K562 (cell line): ENCODE results near the gene FMO1. TPM values are rescaled to one million over a fixed set of nuclear protein-coding genes. Genes with fewer than 3 reads are reported as not detected.

ENCODE experiments used
- ATAC-seq: fragments of 200-7000 bp; cut with Tn5 transposase; 3 replicates; pipeline ENCODE4 v1.9.1; 2020; ENCODE audit warnings: moderate library complexity
- BruUV-seq: library from RNA; stranded (reverse); fragments of 400-500 nt; replicated peaks from 2 replicates; lab custom pipeline; 2021; lab: Mats Ljungman, UMichigan
- CTCF ChIA-PET: fragments of 300-600 bp; formaldehyde crosslinking; extraction: SDS; loops from one replicate; lab custom pipeline; 2021; ENCODE audit warnings: low intra/inter-chr PET ratio; lab: Yijun Ruan, JAX
- POLR2A ChIA-PET: fragments of 300-600, 350-650 bp; sonication (Branson Sonifier 250); formaldehyde crosslinking; extraction: SDS; loops from one replicate; lab custom pipeline; 2021; ENCODE audit warnings: antibody characterized with exemption, inconsistent platforms; lab: Yijun Ruan, JAX
- DNase-seq, 4 experiments: peaks; one replicate each; pipeline versions ENCODE4 v3.0.0 to v3.0.0-alpha.2; 2011 to 2018; ENCODE audit warnings: low spot score in 3 of 4, mixed read lengths in 3 of 4; ENCODE audit errors: extremely low read depth in 1 of 4
- FAIRE-seq: peaks from 2 replicates; lab custom pipeline; 2011; peaks lifted over from hg19 to GRCh38; lab: Jason Lieb, UNC
- H2AFZ ChIP-seq: 2 replicates; pipeline ENCODE4 v1.6.0; 2011; ENCODE audit warnings: low read depth, low read length, control low read depth, inconsistent platforms
- H3K27ac ChIP-seq: fragments of 200-600 bp; 3 replicates; pipeline ENCODE4 v1.8.0; 2011; ENCODE audit warnings: low read depth, mild to moderate bottlenecking, control low read depth, inconsistent platforms, low read length, moderate library complexity, mixed read lengths; ENCODE audit errors: extremely low read depth
- H3K27me3 ChIP-seq, 2 experiments: fragments of 300-600 bp in 1 of 2; 2 replicates in 1 of 2; 3 replicates in 1 of 2; pipeline versions ENCODE4 v1.6.0 to v1.8.0; 2011; ENCODE audit warnings: inconsistent platforms in 2 of 2, low read length in 2 of 2, mild to moderate bottlenecking in 1 of 2, mixed read lengths in 1 of 2, moderate library complexity in 1 of 2; ENCODE audit not compliant: control insufficient read depth in 2 of 2, insufficient read depth in 2 of 2
- H3K36me3 ChIP-seq: fragments of 300-600 bp; 3 replicates; pipeline ENCODE4 v1.8.0; 2011; ENCODE audit warnings: mild to moderate bottlenecking, low read length, inconsistent platforms; ENCODE audit not compliant: control insufficient read depth, insufficient read depth
- H3K4me1 ChIP-seq, 2 experiments: fragments of 200-600 bp in 1 of 2; replicated peaks in 1 of 2; 2 replicates in 1 of 2; 3 replicates in 1 of 2; pipeline versions ENCODE4 v1.5.1 to v1.8.0; 2011; ENCODE audit warnings: inconsistent platforms in 2 of 2, low read length in 2 of 2, mild to moderate bottlenecking in 1 of 2, mixed read lengths in 1 of 2, moderate library complexity in 1 of 2; ENCODE audit not compliant: control insufficient read depth in 2 of 2, insufficient read depth in 2 of 2
- H3K4me2 ChIP-seq: 2 replicates; pipeline ENCODE4 v1.6.1; 2011; ENCODE audit warnings: low read length, control low read depth, inconsistent platforms, mixed read lengths; ENCODE audit not compliant: insufficient read depth
- H3K4me3 ChIP-seq: fragments of 200-600 bp; sonication (generic), shearing (Covaris generic); 2 replicates; pipeline ENCODE4 v1.5.1; 2016; ENCODE audit warnings: control low read depth, inconsistent platforms
- H3K79me2 ChIP-seq: fragments of 200-600 bp; 3 replicates; pipeline ENCODE4 v1.8.0; 2011; ENCODE audit warnings: low read length, inconsistent platforms; ENCODE audit not compliant: control insufficient read depth, insufficient read depth
- H3K9ac ChIP-seq, 2 experiments: 2 replicates each; pipeline versions ENCODE4 v1.6.0 to v1.6.1; 2011; ENCODE audit warnings: low read depth in 2 of 2, low read length in 2 of 2, control low read depth in 1 of 2, inconsistent platforms in 1 of 2, mild to moderate bottlenecking in 1 of 2, mixed read lengths in 1 of 2; ENCODE audit not compliant: insufficient read depth in 1 of 2
- H3K9me1 ChIP-seq: one replicate; pipeline ENCODE4 v1.6.0; 2011; ENCODE audit warnings: inconsistent platforms, mild to moderate bottlenecking, low read length, moderate library complexity; ENCODE audit not compliant: control insufficient read depth, insufficient read depth
- H3K9me3 ChIP-seq: replicated peaks from 2 replicates; pipeline ENCODE4 v1.5.1; 2011; ENCODE audit warnings: low read depth, low read length, inconsistent platforms; ENCODE audit not compliant: control insufficient read depth, insufficient read depth
- H4K20me1 ChIP-seq: replicated peaks from 2 replicates; pipeline ENCODE4 v1.6.1; 2011; ENCODE audit warnings: low read length, inconsistent platforms, mixed read lengths; ENCODE audit not compliant: control insufficient read depth, insufficient read depth
- ATF7 ChIP-seq: fragments of 450-650 bp; IDR thresholded peaks from 2 replicates; pipeline ENCODE4 v1.7.1; 2014; ENCODE audit warnings: mild to moderate bottlenecking, moderate library complexity
- CTCFL ChIP-seq: IDR thresholded peaks from 2 replicates; pipeline ENCODE4 v1.6.1; 2011; ENCODE audit warnings: borderline replicate concordance, low read depth, mild to moderate bottlenecking, moderate library complexity, low read length; ENCODE audit not compliant: insufficient read depth, poor library complexity, severe bottlenecking
- E2F6 ChIP-seq, 2 experiments: IDR thresholded peaks; 2 replicates each; pipeline ENCODE4 v1.6.1; 2011; ENCODE audit warnings: borderline replicate concordance in 1 of 2, control low read depth in 1 of 2, low read depth in 1 of 2, low read length in 1 of 2, mild to moderate bottlenecking in 1 of 2, mixed read lengths in 1 of 2, moderate library complexity in 1 of 2; ENCODE audit not compliant: insufficient read depth in 1 of 2, insufficient read length in 1 of 2, poor library complexity in 1 of 2, severe bottlenecking in 1 of 2; ENCODE audit errors: extremely low read depth in 1 of 2
- GABPA ChIP-seq: fragments of 200-800 bp; sonication (Bioruptor generic); conservative IDR thresholded peaks from 2 replicates; pipeline ENCODE4 v1.6.1; 2016; ENCODE audit warnings: low read depth, missing genetic modification characterization, missing compliant biosample characterization
- GABPB1 ChIP-seq: sonication (generic); formaldehyde crosslinking; IDR thresholded peaks from 2 replicates; pipeline ENCODE4 v1.8.0; 2022; ENCODE audit warnings: mild to moderate bottlenecking, missing genetic modification reagents
- ZBTB7A ChIP-seq: IDR thresholded peaks from 2 replicates; pipeline ENCODE4 v1.6.1; 2011; ENCODE audit warnings: low read depth, mild to moderate bottlenecking, low read length, moderate library complexity, borderline replicate concordance; ENCODE audit not compliant: control insufficient read depth
- WGBS: fragments of 100-300 bp; shearing (Covaris generic); methylation state at CpG from one replicate; pipeline ENCODE4 v1.1.6; 2016; ENCODE audit warnings: low coverage, mixed read lengths; ENCODE audit not compliant: insufficient coverage; ENCODE audit errors: missing lambda C conversion rate; 5-methylcytosine and 5-hydroxymethylcytosine counted together
- in situ Hi-C: fragments of 300-500 bp; cut with MboI; formaldehyde crosslinking; loops from 4 replicates; pipeline ENCODE4 v1.15.0; 2018; ENCODE audit warnings: inconsistent platforms, mixed read lengths
- intact Hi-C: fragments of 100-400 bp; cut with micrococcal nuclease; formaldehyde crosslinking; loops from 2 replicates; pipeline ENCODE4 v1.14.2; 2022
- polyA plus RNA-seq, 8 experiments: library from polyadenylated mRNA; depleted of rRNA in 4 of 8; stranded (reverse) in 5 of 8; unstranded in 3 of 8; fragments of >200 nt; fragmentation: Nextera tagmentation in 2 of 8; fragmentation: Illumina TruSeq in 1 of 8; extraction: Ambion mirVana in 2 of 8; extraction: Trizol in 1 of 8; gene quantifications; 2 replicates each; pipeline versions ENCODE4 v1.2.1 to v1.2.3, GENCODE V29; 2011 to 2014; ENCODE audit warnings: inconsistent platforms in 1 of 8, missing spikeins in 1 of 8
- total RNA-seq, 7 experiments: library from RNA; depleted of rRNA in 6 of 7; stranded (reverse); fragments of >200 nt in 6 of 7; fragmentation: Illumina TruSeq in 2 of 7; extraction: Trizol in 2 of 7; gene quantifications; 2 replicates each; pipeline versions ENCODE4 v1.2.1 to v1.2.3, GENCODE V29; 2011 to 2021; ENCODE audit warnings: low replicate concordance in 1 of 7
- TF ChIP-seq, protein P1 (sequence below), 3 experiments: IDR thresholded peaks in 2 of 3; conservative IDR thresholded peaks in 1 of 3; 2 replicates each; pipeline ENCODE4 v1.5.1; 2011 to 2012; ENCODE audit warnings: low read length in 3 of 3, mild to moderate bottlenecking in 3 of 3, control low read depth in 2 of 3, improper control_type of control experiment in 1 of 3, inconsistent platforms in 1 of 3, low read depth in 1 of 3, mixed read lengths in 1 of 3, moderate library complexity in 1 of 3; ENCODE audit not compliant: insufficient read depth in 2 of 3

The FMO1 gene
- total and polyA plus RNA-seq, 9 of the 15 experiments (the other 6 are each of a cell fraction or from before 2014, with no cell fraction given), result not detected

DNA sequence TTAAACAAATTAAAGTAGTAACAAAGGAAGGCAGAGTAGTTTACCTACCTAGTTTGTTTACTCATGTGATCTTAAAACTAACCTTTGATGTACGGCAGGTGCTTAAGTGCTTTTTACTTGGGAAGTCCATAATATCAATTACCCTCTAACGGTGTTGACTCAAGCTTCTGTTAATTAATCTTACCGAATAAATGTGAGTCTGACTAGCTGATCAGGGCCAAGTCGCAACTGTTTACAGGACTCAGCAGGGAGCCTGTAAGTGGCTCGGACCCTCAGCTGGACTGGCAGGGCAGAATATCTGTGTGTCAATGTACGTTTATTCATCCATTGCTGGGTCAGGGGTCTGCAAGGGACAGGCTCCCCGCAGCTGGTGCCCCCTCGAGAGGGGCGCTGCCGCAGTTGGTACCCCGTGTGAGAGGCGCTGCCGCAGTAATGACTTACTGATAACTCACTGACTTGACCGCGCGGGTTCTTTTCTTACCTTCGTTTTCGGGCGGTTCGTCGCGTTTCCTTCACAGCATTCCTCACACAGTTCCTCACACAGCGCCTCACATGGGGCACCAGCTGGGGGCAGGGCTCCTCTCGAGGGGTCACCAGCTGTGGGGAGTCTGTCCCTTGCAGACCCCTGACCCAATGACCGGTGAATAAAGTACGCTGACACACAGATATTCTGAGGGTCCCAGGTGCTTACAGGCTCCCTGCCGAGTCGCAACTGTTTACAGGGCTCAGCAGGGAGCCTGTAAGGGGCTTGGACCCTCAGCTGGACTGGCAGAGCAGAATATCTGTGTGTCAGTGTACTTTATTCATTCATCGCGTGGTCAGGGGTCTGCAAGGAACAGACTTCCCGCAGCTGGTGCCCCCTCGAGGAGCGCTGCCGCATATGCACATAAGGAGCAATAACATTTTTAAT is 3.0 kb downstream of the FMO1 start:
- H3K9ac ChIP-seq, result peak overlapping the region; percentile 41 to 85; a peak in 3 of 4 replicates
- BruUV-seq, result no TSS peak
- FAIRE-seq (peak; percentile 19), ATAC-seq (peak; percentile 87), DNase-seq (peak in 3 of 4 experiments; percentile 30 to 50 (median 50))
- no peaks in the 10 kb centered on the region for H3K9me1 ChIP-seq
- WGBS, result 6% methylated on average over 33 of the region's 34 CpGs
- no peaks in the 10 kb centered on the region for H4K20me1 ChIP-seq
- H3K9me3 ChIP-seq, result no peaks in the 10 kb centered on the region
- H3K36me3 ChIP-seq, result no peaks in the 10 kb centered on the region
- H3K4me2 ChIP-seq, result peak overlapping the region; percentile 77
- in situ Hi-C loops (no loop called here), intact Hi-C loops (no loop called here)
- TF ChIP-seq ATF7 (no peak), ZBTB7A (peak; percentile 60; the same call in 1 of the 2 replicates), GABPA (tag) (no peak), CTCFL (peak; percentile 66), E2F6 (IDR thresholded peaks at IDR 0.05; ENCODE audit: borderline replicate concordance in 1 of 2, extremely low read depth in 1 of 2, insufficient read depth in 1 of 2, insufficient read length in 1 of 2, low read depth in 1 of 2, low read length in 1 of 2, poor library complexity in 1 of 2, severe bottlenecking in 1 of 2) (peak in 1 of 2 experiments; percentile 14), GABPB1 (CRISPR knock-in tag) (no peak)
- TF ChIP-seq, protein P1, sequence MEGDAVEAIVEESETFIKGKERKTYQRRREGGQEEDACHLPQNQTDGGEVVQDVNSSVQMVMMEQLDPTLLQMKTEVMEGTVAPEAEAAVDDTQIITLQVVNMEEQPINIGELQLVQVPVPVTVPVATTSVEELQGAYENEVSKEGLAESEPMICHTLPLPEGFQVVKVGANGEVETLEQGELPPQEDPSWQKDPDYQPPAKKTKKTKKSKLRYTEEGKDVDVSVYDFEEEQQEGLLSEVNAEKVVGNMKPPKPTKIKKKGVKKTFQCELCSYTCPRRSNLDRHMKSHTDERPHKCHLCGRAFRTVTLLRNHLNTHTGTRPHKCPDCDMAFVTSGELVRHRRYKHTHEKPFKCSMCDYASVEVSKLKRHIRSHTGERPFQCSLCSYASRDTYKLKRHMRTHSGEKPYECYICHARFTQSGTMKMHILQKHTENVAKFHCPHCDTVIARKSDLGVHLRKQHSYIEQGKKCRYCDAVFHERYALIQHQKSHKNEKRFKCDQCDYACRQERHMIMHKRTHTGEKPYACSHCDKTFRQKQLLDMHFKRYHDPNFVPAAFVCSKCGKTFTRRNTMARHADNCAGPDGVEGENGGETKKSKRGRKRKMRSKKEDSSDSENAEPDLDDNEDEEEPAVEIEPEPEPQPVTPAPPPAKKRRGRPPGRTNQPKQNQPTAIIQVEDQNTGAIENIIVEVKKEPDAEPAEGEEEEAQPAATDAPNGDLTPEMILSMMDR (IDR thresholded peaks at IDR 0.05 in 2 of 3, conservative IDR thresholded peaks at IDR 0.05 in 1 of 3; ENCODE audit: insufficient read depth in 2 of 3, low read depth in 1 of 3, low read length in 3 of 3), result peak; percentile 47 to 69 (median 48)
- peak overlapping the region; percentile 44 for H3K4me3 ChIP-seq
- H3K79me2 ChIP-seq, result no peaks in the 10 kb centered on the region
- H3K27ac ChIP-seq, result no peak overlapping the region
- peaks cover 0 to 3% of the 10 kb centered on the region in 2 experiments; a peak in 1 of 5 replicates for H3K4me1 ChIP-seq
- H2AFZ ChIP-seq, result peak overlapping the region; percentile 92
- CTCF ChIA-PET, result interaction anchor here (0.6 kb wide), 1 partner anchor 32 kb away, joined by 4 read pairs; no protein-coding TSS in a partner anchor
- peaks cover 4 to 10% of the 10 kb centered on the region in 2 experiments; a peak in 2 of 5 replicates for H3K27me3 ChIP-seq
- POLR2A ChIA-PET, result interaction anchor here (0.6 to 1.2 kb wide), 2 partner anchors 20 to 31 kb away, joined by 3 read pairs; no protein-coding TSS in a partner anchor
